H9 (cell line): ENCODE measurements around the gene SH3GL3. TPM values are rescaled to one million over a fixed set of nuclear protein-coding genes. Genes with fewer than 3 reads are reported as not detected.

ENCODE experiments used
- DNase-seq: peaks from one replicate; pipeline ENCODE4 v3.0.0-alpha.2; 2017
- H2AFZ ChIP-seq: one replicate; pipeline ENCODE4 v1.6.1; 2013; ENCODE audit warnings: mild to moderate bottlenecking, low read length, control low read depth, moderate library complexity
- H2AK5ac ChIP-seq: 2 replicates; pipeline ENCODE4 v1.6.1; 2013; ENCODE audit warnings: low read length, control low read depth, mixed read lengths; ENCODE audit not compliant: insufficient read length
- H2BK120ac ChIP-seq: one replicate; pipeline ENCODE4 v1.6.1; 2013; ENCODE audit warnings: low read depth, mild to moderate bottlenecking, low read length, control low read depth, inconsistent platforms; ENCODE audit not compliant: poor library complexity, severe bottlenecking
- H2BK12ac ChIP-seq: 2 replicates; pipeline ENCODE4 v1.6.1; 2013; ENCODE audit warnings: low read length, control low read depth, mixed read lengths, low read depth; ENCODE audit not compliant: insufficient read length
- H2BK15ac ChIP-seq: 2 replicates; pipeline ENCODE4 v1.6.1; 2013; ENCODE audit warnings: low read depth, low read length, control low read depth
- H2BK20ac ChIP-seq: one replicate; pipeline ENCODE4 v1.6.1; 2013; ENCODE audit warnings: low read depth, mild to moderate bottlenecking, low read length, control low read depth, inconsistent platforms; ENCODE audit not compliant: poor library complexity, severe bottlenecking
- H2BK5ac ChIP-seq: 2 replicates; pipeline ENCODE4 v1.6.1; 2013; ENCODE audit warnings: low read length, control low read depth, mixed read lengths; ENCODE audit not compliant: insufficient read length
- H3K14ac ChIP-seq: 2 replicates; pipeline ENCODE4 v1.6.1; 2013; ENCODE audit warnings: low read length, control low read depth; ENCODE audit not compliant: insufficient read depth
- H3K18ac ChIP-seq: 2 replicates; pipeline ENCODE4 v1.6.1; 2013; ENCODE audit warnings: low read depth, mild to moderate bottlenecking, mixed read lengths, low read length, control low read depth; ENCODE audit not compliant: insufficient read length
- H3K23ac ChIP-seq: 2 replicates; pipeline ENCODE4 v1.6.1; 2013; ENCODE audit warnings: low read length, control low read depth, mixed read lengths, low read depth; ENCODE audit not compliant: insufficient read length
- H3K23me2 ChIP-seq: 2 replicates; pipeline ENCODE4 v1.6.1; 2013; ENCODE audit warnings: low read depth, mild to moderate bottlenecking, mixed read lengths, low read length, control low read depth; ENCODE audit not compliant: insufficient read length, poor library complexity, severe bottlenecking
- H3K27ac ChIP-seq: 2 replicates; pipeline ENCODE4 v1.5.1; 2013; ENCODE audit warnings: low read length, control low read depth, mixed read lengths, low read depth; ENCODE audit not compliant: insufficient read length
- H3K27me3 ChIP-seq: 2 replicates; pipeline ENCODE4 v1.6.1; 2013; ENCODE audit warnings: low read length, control low read depth, inconsistent platforms; ENCODE audit not compliant: insufficient read depth
- H3K4ac ChIP-seq: 2 replicates; pipeline ENCODE4 v1.6.1; 2013; ENCODE audit warnings: low read depth, mild to moderate bottlenecking, control low read depth, inconsistent platforms, low read length, moderate library complexity
- H3K4me1 ChIP-seq: 2 replicates; pipeline ENCODE4 v1.6.1; 2013; ENCODE audit warnings: low read length, control low read depth, inconsistent platforms; ENCODE audit not compliant: insufficient read depth
- H3K4me2 ChIP-seq: 2 replicates; pipeline ENCODE4 v1.6.1; 2013; ENCODE audit warnings: low read length, control low read depth, mixed read lengths; ENCODE audit not compliant: insufficient read length, insufficient read depth
- H3K56ac ChIP-seq: 2 replicates; pipeline ENCODE4 v1.6.1; 2013; ENCODE audit warnings: low read depth, mild to moderate bottlenecking, mixed read lengths, low read length, control low read depth; ENCODE audit not compliant: insufficient read length
- H3K79me1 ChIP-seq: 2 replicates; pipeline ENCODE4 v1.6.1; 2013; ENCODE audit warnings: low read depth, mild to moderate bottlenecking, moderate library complexity, low read length, control low read depth, inconsistent platforms; ENCODE audit not compliant: insufficient read depth, poor library complexity, severe bottlenecking
- H3K79me2 ChIP-seq: 2 replicates; pipeline ENCODE4 v1.6.1; 2013; ENCODE audit warnings: low read length, control low read depth, inconsistent platforms; ENCODE audit not compliant: insufficient read depth
- H3K9ac ChIP-seq: 2 replicates; pipeline ENCODE4 v1.6.1; 2013; ENCODE audit warnings: low read length, control low read depth, mixed read lengths; ENCODE audit not compliant: insufficient read length; ENCODE audit errors: extremely low read depth
- H3K9me3 ChIP-seq: one replicate; pipeline ENCODE4 v1.6.1; 2013; ENCODE audit warnings: low read depth, low read length, inconsistent platforms; ENCODE audit not compliant: control insufficient read depth
- H3T11ph ChIP-seq: one replicate; pipeline ENCODE4 v1.6.1; 2013; ENCODE audit warnings: mild to moderate bottlenecking, low read length, control low read depth, inconsistent platforms
- H4K20me1 ChIP-seq: one replicate; pipeline ENCODE4 v1.6.1; 2013; ENCODE audit not compliant: control insufficient read depth, insufficient read length, insufficient read depth
- H4K5ac ChIP-seq: 2 replicates; pipeline ENCODE4 v1.6.1; 2013; ENCODE audit warnings: low read depth, mild to moderate bottlenecking, mixed read lengths, low read length, control low read depth; ENCODE audit not compliant: insufficient read length
- H4K8ac ChIP-seq: replicated peaks from 2 replicates; pipeline ENCODE4 v1.6.1; 2013; ENCODE audit warnings: low read length, control low read depth, mixed read lengths, low read depth; ENCODE audit not compliant: insufficient read length
- H4K91ac ChIP-seq: 2 replicates; pipeline ENCODE4 v1.6.1; 2013; ENCODE audit warnings: low read depth, mild to moderate bottlenecking, moderate library complexity, mixed read lengths, low read length, control low read depth; ENCODE audit not compliant: insufficient read length
- H3K27ac Mint-ChIP-seq, 3 experiments: 2 replicates in 2 of 3; 3 replicates in 1 of 3; pipeline ENCODE4 v1.8.0; 2020 to 2021; ENCODE audit warnings: mixed read lengths in 3 of 3, mild to moderate bottlenecking in 1 of 3, moderate library complexity in 1 of 3
- H3K27me3 Mint-ChIP-seq: 2 replicates; pipeline ENCODE4 v1.8.0; 2021; ENCODE audit warnings: low read depth, mild to moderate bottlenecking, moderate library complexity, mixed read lengths
- H3K36me3 Mint-ChIP-seq, 3 experiments: 2 replicates in 2 of 3; 3 replicates in 1 of 3; pipeline ENCODE4 v1.8.0; 2020 to 2021; ENCODE audit warnings: low read depth in 3 of 3, mixed read lengths in 3 of 3; ENCODE audit not compliant: insufficient read depth in 1 of 3
- H3K4me1 Mint-ChIP-seq, 2 experiments: 2 replicates each; pipeline ENCODE4 v1.8.0; 2020; ENCODE audit warnings: mixed read lengths in 2 of 2
- H3K4me3 Mint-ChIP-seq, 2 experiments: 2 replicates in 1 of 2; 3 replicates in 1 of 2; pipeline ENCODE4 v1.8.0; 2020 to 2021; ENCODE audit warnings: mild to moderate bottlenecking in 2 of 2, mixed read lengths in 2 of 2, moderate library complexity in 1 of 2
- H3K9me3 Mint-ChIP-seq, 2 experiments: 2 replicates in 1 of 2; 3 replicates in 1 of 2; pipeline ENCODE4 v1.8.0; 2020; ENCODE audit warnings: mild to moderate bottlenecking in 2 of 2, mixed read lengths in 2 of 2, moderate library complexity in 1 of 2
- WGBS: extraction: QIAGEN DNeasy Blood & Tissue Kit; methylation state at CpG from one replicate; pipeline ENCODE4 v1.1.7; 2013; ENCODE audit warnings: missing lambda C conversion rate, low lambda C conversion rate, mixed read lengths; ENCODE audit not compliant: insufficient read length; ENCODE audit errors: extremely low coverage; 5-methylcytosine and 5-hydroxymethylcytosine counted together
- total RNA-seq: library from RNA; stranded (reverse); gene quantifications from 2 replicates; pipeline ENCODE4 v1.2.1, GENCODE V29; 2021
- TF ChIP-seq, protein P1 (sequence below): fragments of 200-600 bp; sonication (generic); conservative IDR thresholded peaks from 3 replicates; pipeline ENCODE4 v1.8.0; 2021; ENCODE audit warnings: antibody characterized with exemption, mild to moderate bottlenecking

Gene SH3GL3
- total RNA-seq, 1 experiment from 2014 or later: 11.2 TPM

DNA sequence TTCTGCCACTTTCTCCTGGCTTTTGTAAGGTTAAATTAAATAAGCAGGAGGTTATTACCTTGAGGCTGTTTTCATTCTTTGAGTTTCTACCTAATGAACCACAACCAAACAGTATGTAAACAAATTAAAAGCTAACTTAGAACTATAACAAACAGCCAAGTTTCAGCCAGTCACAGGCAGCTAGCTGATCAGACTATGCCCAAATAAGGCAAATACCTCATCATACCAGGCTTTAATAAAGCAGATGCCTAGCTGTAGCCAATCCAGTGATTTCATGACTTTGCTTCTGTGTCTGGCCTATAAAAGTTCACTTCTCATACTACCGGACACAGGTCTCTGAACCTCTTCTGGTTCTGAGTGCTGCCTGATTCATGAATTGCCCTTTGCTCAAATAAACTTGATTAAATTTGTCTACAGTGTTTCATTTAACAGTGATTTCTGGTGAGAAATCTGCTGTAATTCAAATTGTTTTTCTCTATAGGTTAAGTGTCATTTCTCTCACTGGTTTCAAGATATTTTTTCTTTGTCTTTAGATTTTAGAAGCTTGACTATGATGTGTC lies 24.2 kb downstream of the SH3GL3 start:
- H3K79me2 ChIP-seq: no peaks in the 10 kb centered on the region
- no peak overlapping the region for H3K23ac ChIP-seq
- H3K56ac ChIP-seq: no peak overlapping the region
- peaks cover 2% of the 10 kb centered on the region for H3K4me1 ChIP-seq
- TF ChIP-seq, protein P1, sequence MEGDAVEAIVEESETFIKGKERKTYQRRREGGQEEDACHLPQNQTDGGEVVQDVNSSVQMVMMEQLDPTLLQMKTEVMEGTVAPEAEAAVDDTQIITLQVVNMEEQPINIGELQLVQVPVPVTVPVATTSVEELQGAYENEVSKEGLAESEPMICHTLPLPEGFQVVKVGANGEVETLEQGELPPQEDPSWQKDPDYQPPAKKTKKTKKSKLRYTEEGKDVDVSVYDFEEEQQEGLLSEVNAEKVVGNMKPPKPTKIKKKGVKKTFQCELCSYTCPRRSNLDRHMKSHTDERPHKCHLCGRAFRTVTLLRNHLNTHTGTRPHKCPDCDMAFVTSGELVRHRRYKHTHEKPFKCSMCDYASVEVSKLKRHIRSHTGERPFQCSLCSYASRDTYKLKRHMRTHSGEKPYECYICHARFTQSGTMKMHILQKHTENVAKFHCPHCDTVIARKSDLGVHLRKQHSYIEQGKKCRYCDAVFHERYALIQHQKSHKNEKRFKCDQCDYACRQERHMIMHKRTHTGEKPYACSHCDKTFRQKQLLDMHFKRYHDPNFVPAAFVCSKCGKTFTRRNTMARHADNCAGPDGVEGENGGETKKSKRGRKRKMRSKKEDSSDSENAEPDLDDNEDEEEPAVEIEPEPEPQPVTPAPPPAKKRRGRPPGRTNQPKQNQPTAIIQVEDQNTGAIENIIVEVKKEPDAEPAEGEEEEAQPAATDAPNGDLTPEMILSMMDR: no peak
- H3K4me1 Mint-ChIP-seq: peaks cover 16 to 17% of the 10 kb centered on the region in 2 experiments
- no peak overlapping the region for H2BK12ac ChIP-seq
- H3K9me3 Mint-ChIP-seq: peaks cover 0 to 2% of the 10 kb centered on the region in 2 experiments; a peak in 2 of 5 replicates
- no peaks in the 10 kb centered on the region for H3K27me3 ChIP-seq
- H3K4me3 Mint-ChIP-seq: no peak overlapping the region; a peak in 1 of 5 replicates
- H4K91ac ChIP-seq: no peak overlapping the region
- no peak overlapping the region for H2AK5ac ChIP-seq
- no peak overlapping the region for H3K4me2 ChIP-seq
- H3K9me3 ChIP-seq: no peaks in the 10 kb centered on the region
- no peak overlapping the region for H3K14ac ChIP-seq
- H3K27ac Mint-ChIP-seq: no peak overlapping the region
- no CpG with 5 or more reads among the region's 1 CpG for WGBS
- H4K20me1 ChIP-seq: no peaks in the 10 kb centered on the region
- no peak overlapping the region for H3K9ac ChIP-seq
- no peaks in the 10 kb centered on the region for H3K27me3 Mint-ChIP-seq
- no peak overlapping the region for H2BK120ac ChIP-seq
- DNase-seq: no peak
- H2BK5ac ChIP-seq: no peak overlapping the region
- peaks cover 0 to 7% (median 1%) of the 10 kb centered on the region in 3 experiments; a peak in 1 of 7 replicates for H3K36me3 Mint-ChIP-seq
- H2AFZ ChIP-seq: no peak overlapping the region
- H3K4ac ChIP-seq: no peak overlapping the region
- H2BK15ac ChIP-seq: no peak overlapping the region
- H3K79me1 ChIP-seq: no peaks in the 10 kb centered on the region
- H3K23me2 ChIP-seq: no peaks in the 10 kb centered on the region
- H2BK20ac ChIP-seq: no peak overlapping the region
- H3K18ac ChIP-seq: no peak overlapping the region
- H3T11ph ChIP-seq: no peak overlapping the region
- no peak overlapping the region for H4K8ac ChIP-seq
- no peak overlapping the region for H4K5ac ChIP-seq
- H3K27ac ChIP-seq: no peak overlapping the region
